ENCODE measurements around the gene CHST3. TPM values are rescaled to one million over a fixed set of nuclear protein-coding genes. Genes with fewer than 3 reads are reported as not detected.
A peak's percentile ranks its signal among the peaks of the same experiment; 100 is the strongest.

The CHST3 gene
- total and polyA plus RNA-seq, 9 of the 15 experiments (the other 6 are each of a cell fraction or from before 2014, with no cell fraction given), result 0.01 to 1.3 (median 0.15) TPM

DNA sequence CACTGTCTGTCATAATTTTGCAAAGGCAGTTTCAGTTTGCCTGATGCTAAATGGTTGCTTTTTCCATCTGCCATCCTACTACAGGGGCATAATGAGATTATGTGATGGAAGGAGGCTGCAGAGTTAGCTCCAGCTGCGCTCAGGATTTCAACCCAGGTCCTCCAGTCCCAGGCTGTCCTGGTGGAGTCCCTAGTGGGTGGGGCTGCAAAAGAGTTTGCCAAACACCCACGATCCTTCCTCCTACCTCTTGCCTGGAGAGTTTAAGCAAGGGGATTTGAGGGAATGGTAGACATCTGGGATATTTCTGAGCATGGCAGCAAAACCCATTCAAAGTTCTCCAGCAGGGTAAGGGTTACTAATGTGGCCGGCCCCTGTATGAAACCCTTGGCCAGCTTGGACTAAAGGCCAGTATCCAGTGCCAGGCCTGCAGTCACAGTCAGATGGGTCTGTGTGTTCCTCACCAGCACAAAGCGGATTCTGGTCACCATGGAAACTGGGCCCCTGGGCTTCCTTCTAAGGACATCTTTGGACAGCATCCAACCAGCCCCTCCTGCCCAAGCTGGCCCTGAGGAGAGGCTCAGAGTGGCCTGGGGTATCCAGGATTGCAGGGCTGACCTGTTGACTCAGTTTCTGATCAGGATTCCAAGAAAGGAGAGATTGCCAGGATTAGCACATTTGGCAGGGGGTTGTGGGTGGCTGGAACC, 42.7 kb upstream of the CHST3 start:
- intact Hi-C loops (cut with micrococcal nuclease) (no loop called here), in situ Hi-C loops (cut with MboI) (no loop called here)
- no peak for FAIRE-seq
- peak overlapping the region; percentile 12 to 15; a peak in 2 of 4 replicates for H3K9ac ChIP-seq (ENCODE audit: insufficient read depth in 1 of 2, low read depth in 2 of 2, low read length in 2 of 2)
- H3K9me1 ChIP-seq (ENCODE audit: control insufficient read depth, insufficient read depth, low read length), result no peaks in the 10 kb centered on the region
- peak; percentile 28 for ATAC-seq
- peak in 2 of 4 experiments; percentile 17 to 47 for DNase-seq (ENCODE audit: extremely low read depth in 1 of 4, low spot score in 3 of 4)
- peaks cover 16 to 29% of the 10 kb centered on the region in 2 experiments for H3K4me1 ChIP-seq (replicated peaks in 1 of 2; ENCODE audit: control insufficient read depth in 2 of 2, insufficient read depth in 2 of 2, low read length in 2 of 2)
- H3K27me3 ChIP-seq (ENCODE audit: control insufficient read depth in 2 of 2, insufficient read depth in 2 of 2, low read length in 2 of 2), result peaks cover 5 to 18% of the 10 kb centered on the region in 2 experiments; a peak in 4 of 5 replicates
- BruUV-seq (replicated peaks), result no TSS peak
- peak overlapping the region; percentile 66 for H2AFZ ChIP-seq (ENCODE audit: low read depth, low read length)
- H3K27ac ChIP-seq (ENCODE audit: extremely low read depth, low read depth, low read length), result peak overlapping the region; percentile 41; the same call in 1 of the 3 replicates
- H3K36me3 ChIP-seq (ENCODE audit: control insufficient read depth, insufficient read depth, low read length), result no peaks in the 10 kb centered on the region
- no peaks in the 10 kb centered on the region for H3K79me2 ChIP-seq (ENCODE audit: control insufficient read depth, insufficient read depth, low read length)
- peaks cover 2% of the 10 kb centered on the region; the same call in 1 of the 2 replicates for H3K9me3 ChIP-seq (replicated peaks; ENCODE audit: control insufficient read depth, insufficient read depth, low read depth, low read length)
- H4K20me1 ChIP-seq (replicated peaks; ENCODE audit: control insufficient read depth, insufficient read depth, low read length), result no peaks in the 10 kb centered on the region
- WGBS (ENCODE audit: insufficient coverage, low coverage, missing lambda C conversion rate), result 64% methylated on average over 4 of the region's 4 CpGs
- CTCF ChIA-PET (ENCODE audit: low intra/inter-chr PET ratio), result no interaction called here
- POLR2A ChIA-PET, result interaction anchor here (0.7 to 1.1 kb wide), 3 partner anchors 11 to 154 kb away, joined by 3 to 6 read pairs (median 4); no protein-coding TSS in a partner anchor
- no peak overlapping the region for H3K4me3 ChIP-seq
- peak overlapping the region; percentile 69 for H3K4me2 ChIP-seq (ENCODE audit: insufficient read depth, low read length)
- TF ChIP-seq FOXK2 (conservative IDR thresholded peaks at IDR 0.05 in 1 of 2, IDR thresholded peaks at IDR 0.05 in 1 of 2; ENCODE audit: low read depth in 2 of 2) (no peak), SRF (CRISPR knock-in tag; IDR thresholded peaks at IDR 0.05) (0 out of 4 replicates have a peak, but pooled peaks of 1 of the 2 experiments have one; percentile 17), NR4A1 (CRISPR knock-in tag; IDR thresholded peaks at IDR 0.05) (no peak), NR4A1 (tag; IDR thresholded peaks at IDR 0.05) (0 out of 2 replicates have a peak, but pooled peaks have one; percentile 23), HNRNPUL1 (IDR thresholded peaks at IDR 0.05; ENCODE audit: low read length) (no peak), ZNF184 (CRISPR knock-in tag; IDR thresholded peaks at IDR 0.05) (no peak), RFX1 (IDR thresholded peaks at IDR 0.05) (peak; percentile 80), ZNF589 (CRISPR knock-in tag; IDR thresholded peaks at IDR 0.05; ENCODE audit: low read depth) (0 out of 2 replicates have a peak, but pooled peaks have one; percentile 28), NFIC (IDR thresholded peaks at IDR 0.05) (peak; percentile 60)

Measured in K562 (cell line).